GM23248 (cell line): ENCODE results near the gene SCGB2A2. TPM values are rescaled to one million over a fixed set of nuclear protein-coding genes. Genes with fewer than 3 reads are reported as not detected.

Experiments used
- DNase-seq: peaks from one replicate; pipeline ENCODE4 v3.0.0-alpha.2; 2015
- H2AFZ ChIP-seq: fragments of 200-600 bp; sonication (generic); 2 replicates; pipeline ENCODE4 v1.6.1; 2016; ENCODE audit warnings: antibody characterized with exemption
- H3F3A ChIP-seq: fragments of 200-600 bp; sonication (generic); 2 replicates; pipeline ENCODE4 v1.6.1; 2016; ENCODE audit warnings: mild to moderate bottlenecking, antibody characterized with exemption, mixed run types; ENCODE audit not compliant: insufficient read depth
- H3K27ac ChIP-seq: fragments of 200-600 bp; sonication (generic); 2 replicates; pipeline ENCODE4 v1.5.1; 2016; ENCODE audit warnings: mild to moderate bottlenecking
- H3K27me3 ChIP-seq: fragments of 200-600 bp; sonication (generic); replicated peaks from 2 replicates; pipeline ENCODE4 v1.6.1; 2016; ENCODE audit warnings: mild to moderate bottlenecking; ENCODE audit not compliant: insufficient read depth
- H3K36me3 ChIP-seq: fragments of 200-600 bp; sonication (generic); 2 replicates; pipeline ENCODE4 v1.6.1; 2016; ENCODE audit warnings: low read depth, mild to moderate bottlenecking
- H3K4me1 ChIP-seq: fragments of 200-600 bp; sonication (generic); 2 replicates; pipeline ENCODE4 v1.6.1; 2016; ENCODE audit warnings: mild to moderate bottlenecking; ENCODE audit not compliant: insufficient read depth
- H3K4me2 ChIP-seq: fragments of 200-600 bp; sonication (generic); one replicate; pipeline ENCODE4 v1.6.1; 2016; ENCODE audit warnings: mild to moderate bottlenecking; ENCODE audit not compliant: unreplicated experiment
- H3K4me3 ChIP-seq: fragments of 200-600 bp; sonication (generic); 2 replicates; pipeline ENCODE4 v1.5.1; 2016; ENCODE audit warnings: mild to moderate bottlenecking
- H3K79me2 ChIP-seq: fragments of 200-600 bp; sonication (generic); 2 replicates; pipeline ENCODE4 v1.6.1; 2016; ENCODE audit warnings: mild to moderate bottlenecking; ENCODE audit not compliant: insufficient read depth
- H3K9ac ChIP-seq: fragments of 200-600 bp; sonication (generic); 2 replicates; pipeline ENCODE4 v1.6.1; 2016; ENCODE audit warnings: mild to moderate bottlenecking
- H3K9me2 ChIP-seq: fragments of 200-600 bp; sonication (generic); 2 replicates; pipeline ENCODE4 v1.6.1; 2016; ENCODE audit warnings: mixed run types, mild to moderate bottlenecking, moderate library complexity; ENCODE audit not compliant: insufficient read depth
- H3K9me3 ChIP-seq: fragments of 200-600 bp; sonication (generic); one replicate; pipeline ENCODE4 v1.6.1; 2017; ENCODE audit warnings: low read depth
- H4K20me1 ChIP-seq: fragments of 200-600 bp; sonication (generic); 2 replicates; pipeline ENCODE4 v1.6.0; 2016; ENCODE audit not compliant: insufficient read depth
- EZH2 ChIP-seq: fragments of 200-600 bp; sonication (generic); IDR thresholded peaks from 2 replicates; pipeline ENCODE4 v1.6.1; 2018; ENCODE audit warnings: antibody characterized with exemption, mild to moderate bottlenecking; ENCODE audit not compliant: insufficient read depth, poor library complexity, severe bottlenecking
- EZH2phosphoT487 ChIP-seq: fragments of 200-600 bp; sonication (generic); IDR thresholded peaks from 2 replicates; pipeline ENCODE4 v1.6.1; 2018; ENCODE audit warnings: antibody characterized with exemption, moderate library complexity, mild to moderate bottlenecking, low read depth; ENCODE audit not compliant: insufficient read depth
- WGBS, 2 experiments: methylation state at CpG; one replicate each; pipeline ENCODE4 v1.1.6; 2015 to 2017; ENCODE audit warnings: low lambda C conversion rate in 2 of 2, low coverage in 1 of 2; ENCODE audit errors: missing lambda C conversion rate in 2 of 2; 5-methylcytosine and 5-hydroxymethylcytosine counted together
- in situ Hi-C: fragments of 300-500 bp; cut with MboI; formaldehyde crosslinking; loops from 2 replicates; pipeline ENCODE4 v1.15.0; 2020
- polyA plus RNA-seq: library from polyadenylated mRNA; unstranded; fragments of >200 nt; fragmentation: Nextera tagmentation; extraction: Ambion mirVana; gene quantifications from 2 replicates; pipeline ENCODE4 v1.2.1, GENCODE V29; 2016
- total RNA-seq: library from RNA; depleted of rRNA; stranded (reverse); fragments of >200 nt; shearing (Covaris generic); gene quantifications from 2 replicates; pipeline ENCODE4 v1.2.3, GENCODE V29; 2014

SCGB2A2 gene
- total and polyA plus RNA-seq, 2 experiments from 2014 or later: not detected

DNA sequence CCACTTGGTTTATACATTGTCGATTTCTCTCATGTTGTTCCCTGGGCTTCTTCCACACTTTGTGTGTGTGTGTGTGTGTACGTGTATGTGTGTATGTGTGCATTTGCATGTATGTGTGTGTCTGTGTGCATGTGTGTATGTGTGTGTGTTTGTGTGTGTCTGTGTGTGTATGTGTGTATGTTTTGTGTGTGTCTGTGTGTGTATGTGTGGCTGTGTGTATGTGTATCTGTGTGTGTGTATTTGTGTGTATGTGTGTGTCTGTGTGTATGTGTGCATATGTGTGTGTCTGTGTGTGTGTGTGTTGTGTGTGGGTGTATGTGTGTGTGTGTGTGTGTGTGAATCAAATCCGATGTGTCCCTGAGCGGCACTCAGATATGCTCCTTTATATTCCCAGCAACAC, 32.5 kb upstream of the SCGB2A2 start:
- H3K4me3 ChIP-seq: no peak overlapping the region
- no peaks in the 10 kb centered on the region for H4K20me1 ChIP-seq
- no peaks in the 10 kb centered on the region for H3K9me2 ChIP-seq
- no peak for DNase-seq
- H3K4me1 ChIP-seq: no peaks in the 10 kb centered on the region
- no peak overlapping the region for H3K27ac ChIP-seq
- no peaks in the 10 kb centered on the region for H3K79me2 ChIP-seq
- TF ChIP-seq EZH2phosphoT487: no peak
- TF ChIP-seq EZH2: no peak
- H3F3A ChIP-seq: no peaks in the 10 kb centered on the region
- peaks cover 5% of the 10 kb centered on the region; the same call in 1 of the 2 replicates for H3K27me3 ChIP-seq
- H3K4me2 ChIP-seq: no peak overlapping the region
- H3K36me3 ChIP-seq: no peaks in the 10 kb centered on the region
- in situ Hi-C loops: no loop called here
- no peak overlapping the region for H3K9ac ChIP-seq
- H3K9me3 ChIP-seq: no peaks in the 10 kb centered on the region
- 26 to 43% methylated on average over 2 to 4 of the region's 4 CpGs for WGBS, 2 experiments
- no peak overlapping the region for H2AFZ ChIP-seq

DNA sequence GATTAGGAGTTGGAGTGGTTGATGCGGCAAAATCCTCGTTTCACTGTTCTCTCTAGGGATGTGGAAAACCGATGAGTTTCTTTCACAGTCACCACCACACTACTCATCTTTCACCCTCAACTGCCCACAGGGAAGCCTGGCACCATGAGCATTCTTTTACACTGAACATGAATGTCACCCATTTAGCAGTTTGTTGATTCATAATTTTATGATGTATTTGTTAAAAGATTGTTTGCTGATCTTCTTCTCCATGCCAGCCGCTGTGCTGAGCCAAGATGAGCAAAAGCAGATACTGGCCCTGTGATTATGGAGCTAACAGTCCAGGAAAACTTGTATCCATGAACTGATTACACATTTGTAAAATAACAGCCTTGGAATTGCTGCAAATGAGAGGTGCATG, 31.8 kb upstream of the SCGB2A2 start:
- H2AFZ ChIP-seq: no peak overlapping the region
- in situ Hi-C loops: no loop called here
- no peaks in the 10 kb centered on the region for H3K79me2 ChIP-seq
- no peak overlapping the region for H3K9ac ChIP-seq
- no peaks in the 10 kb centered on the region for H3K36me3 ChIP-seq
- no peaks in the 10 kb centered on the region for H3K9me3 ChIP-seq
- no peaks in the 10 kb centered on the region for H4K20me1 ChIP-seq
- H3K27me3 ChIP-seq: peaks cover 5% of the 10 kb centered on the region; the same call in 1 of the 2 replicates
- DNase-seq: no peak
- no peak overlapping the region for H3K4me3 ChIP-seq
- 31 to 39% methylated on average over 4 of the region's 4 CpGs for WGBS, 2 experiments
- H3K4me1 ChIP-seq: no peaks in the 10 kb centered on the region
- no peak overlapping the region for H3K4me2 ChIP-seq
- no peaks in the 10 kb centered on the region for H3K9me2 ChIP-seq
- H3F3A ChIP-seq: no peaks in the 10 kb centered on the region
- H3K27ac ChIP-seq: no peak overlapping the region
- no peak for TF ChIP-seq EZH2phosphoT487
- no peak for TF ChIP-seq EZH2

DNA sequence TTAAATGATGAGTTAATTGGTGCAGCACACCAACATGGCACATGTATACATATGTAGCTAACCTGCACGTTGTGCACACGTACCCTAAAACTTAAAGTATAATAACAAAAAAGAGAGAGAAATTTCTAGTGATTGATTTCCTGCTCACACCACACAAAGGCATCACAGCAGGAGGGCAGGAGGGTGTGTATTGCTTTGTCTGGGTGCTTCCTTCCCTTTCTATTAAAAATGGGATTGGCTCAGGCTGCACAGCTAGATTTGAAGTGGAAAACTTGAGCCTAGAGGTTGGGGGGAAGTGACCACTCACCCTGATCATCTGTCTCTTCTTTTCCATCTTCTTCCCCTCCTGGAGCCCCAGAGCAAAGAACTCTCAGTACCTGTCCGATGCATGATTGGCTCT, 28.9 kb upstream of the SCGB2A2 start:
- TF ChIP-seq EZH2 (no peak), EZH2phosphoT487 (no peak)
- H3F3A ChIP-seq: no peaks in the 10 kb centered on the region
- no peak for DNase-seq
- in situ Hi-C loops: no loop called here
- H4K20me1 ChIP-seq: no peaks in the 10 kb centered on the region
- no peak overlapping the region for H3K4me2 ChIP-seq
- no peaks in the 10 kb centered on the region for H3K79me2 ChIP-seq
- H3K4me1 ChIP-seq: no peaks in the 10 kb centered on the region
- peaks cover 5% of the 10 kb centered on the region; the same call in 1 of the 2 replicates for H3K27me3 ChIP-seq
- no peak overlapping the region for H2AFZ ChIP-seq
- H3K9me2 ChIP-seq: no peaks in the 10 kb centered on the region
- 54 to 60% methylated on average over 3 of the region's 3 CpGs for WGBS, 2 experiments
- no peak overlapping the region for H3K4me3 ChIP-seq
- no peaks in the 10 kb centered on the region for H3K9me3 ChIP-seq
- no peak overlapping the region for H3K9ac ChIP-seq
- H3K36me3 ChIP-seq: no peaks in the 10 kb centered on the region
- no peak overlapping the region for H3K27ac ChIP-seq

DNA sequence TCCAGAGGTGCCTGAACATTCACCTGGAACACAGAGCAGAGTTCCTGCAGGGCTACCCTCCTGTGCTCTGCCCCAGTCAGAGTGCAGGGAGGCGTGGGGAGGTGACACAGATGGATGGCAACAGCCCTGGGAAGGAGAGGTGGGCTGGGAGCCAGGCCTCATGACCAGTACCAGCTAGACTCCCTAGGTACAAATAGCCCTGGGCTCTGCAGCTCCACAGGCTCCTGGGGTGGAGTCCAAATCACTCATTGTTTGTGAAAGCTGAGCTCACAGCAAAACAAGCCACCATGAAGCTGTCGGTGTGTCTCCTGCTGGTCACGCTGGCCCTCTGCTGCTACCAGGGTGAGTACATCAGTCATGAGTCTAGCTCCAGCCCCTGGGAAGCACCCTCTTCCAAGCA, 27.9 kb upstream of the SCGB2A2 start, which contains the start of gene SCGB1D2:
Gene SCGB1D2, plus strand, starts transcription at position 219 of the 400 bp plus-strand sequence. Its CDS starts 69 bp downstream, at position 288.
- Histone ChIP-seq H3K36me3 (no peaks in the 10 kb centered on the region), H3K4me1 (no peaks in the 10 kb centered on the region), H3K9me2 (no peaks in the 10 kb centered on the region), H3K9ac (no peak within 1 kb of the TSS), H3K9me3 (no peaks in the 10 kb centered on the region), H3K4me3 (no peak within 1 kb of the TSS), H4K20me1 (no peaks in the 10 kb centered on the region), H3K4me2 (no peak within 1 kb of the TSS), H3K27ac (no peak within 1 kb of the TSS), H3F3A (no peaks in the 10 kb centered on the region), H3K27me3 (peaks cover 5% of the 10 kb centered on the region; the same call in 1 of the 2 replicates), H2AFZ (no peak within 1 kb of the TSS), H3K79me2 (no peaks in the 10 kb centered on the region)
- 0 to 3% methylated on average over 3 of the region's 3 CpGs for WGBS, 2 experiments
- no peak for TF ChIP-seq EZH2
- no peak for TF ChIP-seq EZH2phosphoT487
- in situ Hi-C loops: no loop called here
- DNase-seq: no peak

DNA sequence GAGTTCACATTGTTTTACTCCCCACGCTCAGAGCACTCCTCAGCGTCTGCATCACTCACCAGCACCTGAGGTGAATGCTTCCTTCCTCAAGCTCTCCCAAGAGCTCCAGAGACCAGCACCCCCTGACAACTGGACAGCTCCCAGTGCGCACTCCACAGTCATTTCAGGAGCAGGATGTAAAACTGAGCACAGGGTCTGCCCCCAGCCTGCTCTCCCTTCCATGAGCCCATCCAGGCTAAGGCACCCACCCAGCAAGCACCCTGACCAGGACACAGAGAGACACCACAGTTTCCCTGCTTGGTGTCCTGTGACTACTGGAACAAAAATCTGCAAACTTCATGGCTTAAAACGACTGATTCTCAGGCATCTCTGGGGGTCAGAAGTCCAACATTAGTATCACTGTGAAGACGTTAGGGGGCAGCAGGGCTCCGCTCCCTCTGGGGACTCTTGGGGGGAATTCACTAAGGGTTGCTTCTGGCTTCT, 24.6 kb upstream of the SCGB2A2 start:
- in situ Hi-C loops: no loop called here
- WGBS, 2 experiments: 1 to 6% methylated on average over 6 of the region's 6 CpGs

More for the DNA sequence above, 24.6 kb upstream of the SCGB2A2 start:
- H4K20me1 ChIP-seq: no peaks in the 10 kb centered on the region
- H3K27me3 ChIP-seq: no peaks in the 10 kb centered on the region
- H3K4me1 ChIP-seq: no peaks in the 10 kb centered on the region
- H3K9me3 ChIP-seq: no peaks in the 10 kb centered on the region
- H3K79me2 ChIP-seq: no peaks in the 10 kb centered on the region
- peak; percentile 37 for DNase-seq
- no peaks in the 10 kb centered on the region for H3K36me3 ChIP-seq
- H3K9me2 ChIP-seq: no peaks in the 10 kb centered on the region
- H3K4me3 ChIP-seq: no peak overlapping the region
- H3F3A ChIP-seq: no peaks in the 10 kb centered on the region
- TF ChIP-seq EZH2phosphoT487 (no peak), EZH2 (no peak)
- H3K4me2 ChIP-seq: no peak overlapping the region
- H3K27ac ChIP-seq: no peak overlapping the region
- H3K9ac ChIP-seq: no peak overlapping the region
- no peak overlapping the region for H2AFZ ChIP-seq
